ENCODE results near the gene GJC2.

GJC2 gene

DNA sequence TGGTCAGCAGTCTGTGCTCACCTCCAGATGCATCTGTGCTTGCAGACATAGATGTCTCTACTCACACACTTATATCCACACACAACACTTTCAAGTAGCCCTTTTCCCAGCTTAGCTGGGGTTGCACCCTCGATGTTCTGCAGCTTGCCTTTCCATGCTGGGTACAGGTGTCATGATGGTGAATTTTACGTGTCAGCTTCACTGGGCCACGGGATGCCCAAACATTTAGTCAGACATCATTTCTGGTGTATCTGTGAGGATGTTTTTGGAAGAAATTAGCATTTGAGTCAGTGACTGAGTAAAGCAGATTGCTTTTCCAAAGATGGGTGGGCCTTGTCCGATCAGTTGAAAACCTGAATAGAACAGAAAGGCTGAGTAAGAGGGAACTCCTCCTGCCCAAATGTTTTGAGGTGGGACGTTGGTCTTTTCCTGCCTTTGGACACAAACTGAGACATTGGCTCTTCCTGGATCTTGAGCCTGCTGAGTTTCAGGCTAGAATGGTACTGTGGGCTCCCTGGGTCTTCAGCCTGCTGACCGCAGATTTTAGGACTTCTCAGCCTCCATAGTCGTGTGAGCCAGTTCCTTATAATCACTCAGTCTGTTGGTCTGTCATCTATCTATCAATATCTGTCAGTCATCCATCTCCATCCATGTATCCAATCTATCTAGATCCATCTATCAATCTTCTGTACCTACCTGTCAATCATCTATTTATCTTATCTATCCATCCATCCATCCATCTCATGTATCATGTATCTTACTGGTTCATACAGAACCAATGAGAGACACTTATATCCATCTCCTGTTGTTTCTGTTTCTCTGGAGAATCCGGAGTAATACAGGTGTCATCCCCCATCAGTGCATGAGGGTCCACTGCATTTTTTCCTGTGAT is 45.4 kb downstream of the GJC2 start:
- no peak for DNase-seq (ENCODE audit: low read depth)

DNA sequence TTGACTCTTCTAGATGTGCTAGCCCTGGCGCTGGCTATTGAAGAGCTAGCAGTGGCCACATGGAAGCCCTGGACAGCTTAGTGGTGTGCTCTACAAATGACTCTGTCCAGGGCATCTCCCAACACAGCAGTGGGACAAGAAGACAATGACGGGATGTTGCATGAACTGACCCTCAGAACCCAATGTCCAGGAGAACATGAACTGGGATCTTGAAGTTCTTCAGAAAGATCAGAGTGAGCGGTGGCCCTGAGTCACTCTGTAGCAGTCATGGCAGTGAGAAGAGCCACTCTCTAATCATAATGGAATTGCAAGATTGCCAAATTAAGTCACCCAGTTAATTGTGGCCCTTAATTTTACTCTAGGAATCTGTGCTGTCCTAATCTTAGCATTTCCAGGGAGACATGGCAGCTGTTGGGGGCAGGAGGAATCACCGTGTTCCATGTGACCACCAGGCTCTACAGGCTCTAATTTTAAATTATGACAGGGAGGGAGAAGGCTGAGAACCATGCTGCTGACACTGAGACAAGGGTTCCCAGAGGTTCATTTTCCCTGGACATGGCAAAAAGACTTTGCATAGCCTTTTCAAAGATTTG is 47.9 kb downstream of the GJC2 start:
- no peak for DNase-seq (ENCODE audit: low read depth)

DNA sequence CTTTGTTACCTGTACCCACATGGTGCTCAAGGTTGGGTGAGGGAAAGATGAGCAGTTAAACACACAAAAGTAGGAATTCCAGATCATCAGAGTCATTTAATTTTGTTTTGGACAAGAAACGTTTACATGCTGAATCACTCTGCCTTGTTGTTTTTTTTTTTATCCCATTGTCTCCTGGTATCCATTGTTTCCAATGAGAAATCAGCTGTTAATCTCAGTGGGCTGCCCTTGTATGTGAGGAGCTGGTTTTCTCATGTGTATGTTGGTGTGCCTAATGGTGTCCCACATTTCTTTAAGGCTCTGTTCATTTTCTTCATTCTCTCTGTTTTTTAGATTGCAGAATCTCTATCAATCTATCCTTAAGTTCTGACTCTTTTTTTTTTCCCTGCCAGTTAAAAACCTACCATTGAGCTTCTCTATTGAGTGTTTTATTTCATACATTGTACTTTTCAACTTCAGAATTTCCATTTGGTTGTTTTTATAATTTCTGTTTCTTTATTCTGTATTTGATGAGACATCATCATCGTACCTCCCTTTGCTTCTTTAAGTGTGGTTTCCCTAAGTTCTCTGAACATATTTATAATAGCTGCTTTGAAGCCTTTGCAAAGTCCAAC is 49.4 kb downstream of the GJC2 start:
- no peak for DNase-seq (ENCODE audit: low read depth)

DNA sequence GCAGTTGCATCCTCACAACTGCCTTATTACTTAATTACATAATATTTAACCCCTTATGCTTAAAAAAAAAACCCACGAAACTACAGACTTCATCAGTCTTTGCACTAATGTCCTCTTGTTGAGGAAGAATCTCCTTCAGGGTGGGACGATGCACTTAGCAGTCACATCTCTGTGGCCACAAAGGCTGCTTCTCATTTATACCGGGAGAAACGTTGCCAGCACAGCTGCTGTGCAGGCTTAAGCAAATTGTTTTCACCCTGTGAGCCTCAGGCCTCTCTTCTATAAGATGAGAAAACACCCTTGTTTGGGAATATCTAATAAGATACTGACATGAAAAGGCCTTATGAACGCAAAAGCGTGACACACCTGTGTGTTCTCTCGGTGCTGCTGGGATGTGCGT is 55.2 kb downstream of the GJC2 start:
- no peak for DNase-seq (ENCODE audit: low read depth)

DNA sequence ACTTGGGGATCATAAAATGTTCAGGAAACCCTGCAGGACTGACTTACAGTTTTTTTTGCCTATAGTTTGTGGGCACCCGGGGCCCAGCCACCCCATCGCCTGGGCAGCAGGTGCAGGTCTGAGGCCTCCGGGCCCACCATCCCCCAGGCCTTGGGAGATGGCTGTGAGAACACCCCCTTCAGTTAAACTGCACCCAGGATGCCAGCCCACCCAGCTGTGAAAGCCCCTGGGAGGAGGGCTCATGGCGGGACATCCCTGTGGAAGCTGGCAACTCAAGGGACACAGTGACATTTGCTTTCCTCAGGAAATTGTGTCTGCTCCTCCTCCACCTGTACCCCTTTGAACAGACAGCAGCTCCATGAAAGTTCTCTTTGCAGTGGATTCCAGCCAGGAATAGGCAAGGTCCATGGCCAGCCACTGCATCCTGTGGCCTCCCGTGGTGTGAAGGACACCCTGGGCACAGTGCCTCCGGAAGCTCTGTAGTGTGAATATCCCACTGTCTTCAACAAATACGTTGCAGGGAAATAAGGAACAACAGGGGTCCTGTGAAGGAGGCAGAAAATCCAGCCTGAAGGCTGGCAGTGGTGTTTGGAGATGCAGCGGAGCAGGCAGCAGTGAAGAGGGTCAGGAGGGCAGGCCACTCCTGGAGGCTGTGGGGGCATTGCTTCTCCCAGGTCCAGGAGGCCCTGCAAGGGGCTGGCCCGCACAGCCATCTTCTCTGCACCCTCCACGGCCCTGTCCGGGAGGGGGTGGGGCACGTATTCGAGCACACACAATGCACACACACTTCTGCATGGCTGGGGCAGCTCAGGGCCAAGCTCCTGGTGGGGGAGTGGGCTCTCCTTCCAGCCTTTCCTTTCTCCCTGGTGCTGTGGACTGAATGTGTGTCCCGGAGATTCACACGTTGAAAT is 56.1 kb downstream of the GJC2 start:
- DNase-seq (ENCODE audit: low read depth): no peak

DNA sequence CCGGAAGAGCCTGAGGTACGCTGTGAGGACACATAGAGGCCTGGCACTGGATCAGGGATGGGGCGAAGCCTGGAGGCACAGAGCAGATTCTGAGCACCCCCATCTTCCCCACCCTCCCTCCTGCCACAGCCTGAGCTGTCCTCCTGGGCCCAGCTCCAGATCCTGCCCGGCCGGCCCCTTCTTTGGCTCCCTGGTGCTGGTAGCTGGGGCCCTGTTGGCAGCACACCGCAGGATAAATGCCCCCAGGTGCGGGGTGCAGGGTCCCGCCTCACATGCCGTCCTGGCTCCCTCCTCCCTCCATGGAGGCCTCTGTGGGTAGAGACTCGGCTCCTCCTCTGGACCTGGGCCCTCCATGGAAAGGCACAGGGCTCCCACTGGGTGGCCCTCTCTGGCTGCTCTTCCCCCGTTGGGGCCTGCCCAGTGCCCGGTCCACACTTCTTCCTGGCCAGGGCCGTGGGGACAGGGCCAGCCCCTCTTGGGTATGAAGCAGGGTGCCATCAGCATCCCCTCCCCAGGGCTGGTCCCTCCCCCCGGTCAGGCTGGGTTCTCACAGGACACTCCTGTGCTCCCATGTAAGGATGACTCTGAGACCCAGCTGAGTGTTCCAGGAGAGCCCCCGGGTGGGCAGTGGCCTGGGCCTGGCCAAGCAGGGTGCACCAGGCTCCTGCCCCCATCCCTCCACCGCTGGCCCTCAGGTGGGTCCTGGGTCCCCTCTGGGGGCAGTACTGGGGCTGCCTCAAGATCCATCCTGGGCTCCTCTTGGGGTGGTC is 57.0 kb downstream of the GJC2 start:
- DNase-seq (ENCODE audit: low read depth): no peak

DNA sequence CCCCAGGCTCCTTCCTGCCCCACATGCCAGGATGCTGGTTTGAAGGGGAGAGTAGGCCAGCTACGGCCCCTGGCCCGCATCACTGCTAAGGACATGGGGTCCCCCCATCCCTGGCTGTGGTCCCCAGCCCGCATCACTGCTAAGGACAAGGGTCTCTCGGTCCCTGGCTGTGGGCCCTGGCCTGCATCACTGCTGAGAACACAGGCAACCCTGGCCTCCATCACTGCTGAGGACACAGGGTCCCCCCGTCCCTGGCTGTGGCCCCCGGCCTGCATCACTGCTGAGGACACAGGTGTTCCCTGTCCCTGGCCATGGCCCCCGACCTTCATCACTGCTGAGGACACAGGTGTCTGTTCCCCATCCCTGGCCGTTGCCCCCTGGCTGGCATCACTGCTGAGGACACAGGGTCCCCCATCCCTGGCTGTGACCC is 57.7 kb downstream of the GJC2 start:
- no peak for DNase-seq (ENCODE audit: low read depth)

DNA sequence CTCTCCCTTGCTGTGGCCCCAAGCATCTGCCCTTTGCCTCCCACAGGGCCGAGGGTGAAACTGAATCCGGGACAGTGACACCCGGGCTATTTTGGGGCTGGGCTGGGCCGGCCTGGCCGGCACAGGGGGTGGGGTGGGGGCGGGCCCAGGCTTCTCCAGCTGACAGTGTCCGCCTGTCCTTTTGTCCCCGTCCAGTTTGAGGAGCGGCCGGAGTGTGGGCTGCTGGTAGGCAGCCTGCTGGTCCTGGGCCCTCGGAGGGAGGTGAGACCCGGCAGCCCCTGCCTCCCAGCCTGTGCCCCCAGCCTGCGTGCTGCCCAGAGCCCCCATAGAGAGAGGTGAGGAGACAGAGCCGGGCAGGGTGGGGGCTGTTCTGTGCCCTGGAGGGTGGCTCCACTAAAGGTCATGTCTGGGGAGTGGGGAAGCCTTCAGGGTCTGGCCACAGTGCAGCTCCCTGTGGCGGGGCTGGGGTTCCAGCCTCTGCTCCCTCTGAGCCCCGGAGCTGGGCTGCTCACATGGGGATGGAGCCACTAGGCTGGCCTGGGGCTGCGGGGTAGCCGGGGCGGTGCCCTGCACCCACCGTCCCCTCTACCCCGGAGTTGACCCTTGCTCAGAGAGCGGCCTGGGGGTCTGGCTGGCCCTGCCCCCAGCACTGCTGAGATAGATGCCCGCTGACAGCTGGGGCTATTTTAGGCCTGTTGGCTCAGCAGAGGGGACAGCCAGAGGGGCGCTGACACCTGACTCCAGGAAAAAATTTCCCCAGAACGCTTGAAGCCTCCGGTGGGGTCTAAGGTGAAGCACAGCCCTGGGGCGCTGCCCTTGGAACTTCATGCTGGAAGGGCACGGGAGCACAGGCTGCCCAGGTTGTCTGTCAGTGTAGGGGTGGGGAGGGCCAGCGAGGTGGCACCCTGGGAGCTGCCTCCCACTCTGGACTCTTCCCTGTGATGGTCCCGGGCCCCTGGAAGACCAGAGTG is 58.4 kb downstream of the GJC2 start, which contains the start of gene OBSCN:
Gene OBSCN, plus strand, starts transcription at position 194 of the 971 bp plus-strand sequence. CDS start 3,740 bp downstream, outside the sequence.
- no peak for DNase-seq (ENCODE audit: low read depth)

DNA sequence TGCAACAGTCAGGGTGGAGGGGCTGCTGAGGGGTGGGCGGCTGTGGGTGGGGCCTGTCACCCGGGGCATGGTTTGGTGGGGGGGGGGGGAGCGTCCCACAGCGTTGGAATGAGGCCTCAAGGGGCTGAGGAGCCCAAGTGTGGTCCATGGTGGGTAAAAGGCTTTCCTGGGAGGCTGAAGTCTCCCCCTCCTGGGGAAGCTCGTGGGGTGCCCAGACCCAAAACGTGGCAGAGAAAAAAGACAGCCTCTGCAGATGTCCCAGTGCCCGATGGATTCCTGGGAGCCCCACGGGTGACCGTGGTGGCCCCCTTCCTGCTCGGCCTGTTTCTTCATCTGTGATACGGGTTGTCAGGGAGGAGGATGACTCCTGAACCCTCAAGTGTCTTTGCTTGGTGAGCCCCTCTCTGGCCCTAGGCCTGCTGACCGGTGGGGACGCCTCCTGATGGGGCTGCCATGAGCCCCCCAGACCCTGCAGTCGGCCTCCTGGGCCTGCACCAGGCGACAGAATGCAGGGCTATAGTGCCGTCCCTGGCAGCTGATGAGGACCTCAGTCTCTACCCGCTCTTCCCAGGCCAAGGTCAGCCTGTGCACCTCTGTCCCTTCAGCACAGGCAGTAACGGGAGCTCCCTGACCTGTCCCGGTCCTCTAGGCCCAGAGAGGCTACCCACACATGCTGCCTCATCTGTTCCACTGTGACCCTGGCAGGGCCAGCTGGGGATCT is 59.3 kb downstream of the GJC2 start:
- DNase-seq (ENCODE audit: low read depth): no peak

All from fibroblast of the conjunctiva (primary cell).